Measurements from ENCODE around the gene LCA5L.
"Not testable (repeated sequence)": the region's sequence is repeated elsewhere in the genome, so short reads cannot be mapped to it uniquely, and the experiment has no call there.

Gene LCA5L

DNA sequence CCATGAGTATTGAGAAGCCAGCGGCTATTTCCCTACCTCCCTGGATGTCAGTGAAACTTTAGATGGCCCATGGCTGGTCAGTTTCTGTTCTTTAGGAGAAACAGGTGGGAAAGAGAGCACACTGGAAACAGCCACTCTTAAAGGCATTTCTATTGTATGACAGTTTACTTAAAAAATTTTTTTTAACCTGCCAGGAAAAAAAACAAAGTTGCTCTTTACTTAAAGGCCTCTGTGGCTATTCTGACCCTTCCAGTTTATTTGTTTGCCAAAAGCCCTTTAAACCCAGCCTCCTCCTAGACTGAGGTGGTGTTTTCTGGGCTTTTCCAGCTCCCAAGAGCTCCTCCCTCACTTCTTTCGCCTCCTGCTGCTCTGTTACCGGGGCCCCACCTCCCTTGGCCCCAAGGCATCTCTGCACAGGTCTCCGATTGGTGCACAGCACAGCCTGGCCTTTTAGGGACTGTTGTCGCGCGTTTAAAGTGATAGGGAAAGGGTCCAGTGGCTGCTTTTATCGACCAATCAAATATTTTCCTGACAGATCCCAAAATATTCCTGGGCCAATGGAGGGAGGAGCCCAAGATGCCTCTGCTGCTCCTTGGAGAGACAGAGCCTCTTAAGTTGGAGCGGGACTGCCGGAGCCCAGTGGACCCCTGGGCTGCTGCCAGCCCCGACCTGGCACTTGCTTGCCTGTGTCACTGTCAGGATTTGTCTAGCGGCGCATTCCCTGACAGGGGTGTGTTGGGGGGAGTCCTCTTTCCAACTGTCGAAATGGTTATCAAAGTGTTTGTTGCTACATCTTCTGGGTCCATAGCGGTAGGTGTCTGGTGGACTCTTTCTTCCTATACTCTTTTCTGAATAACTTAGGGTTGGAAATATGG, 6.0 kb upstream of the LCA5L start, which contains the start of gene SH3BGR:
Gene SH3BGR, plus strand, starts transcription at position 639 of the 875 bp plus-strand sequence. Its CDS starts 127 bp downstream, at position 766.
- DNase-seq (no peak), ATAC-seq (no peak)

- no peak for ATAC-seq
- no peak for DNase-seq
Measured at GRCh38 chr21:39447264-39447663, 1.7 kb upstream of the LCA5L start.

DNA sequence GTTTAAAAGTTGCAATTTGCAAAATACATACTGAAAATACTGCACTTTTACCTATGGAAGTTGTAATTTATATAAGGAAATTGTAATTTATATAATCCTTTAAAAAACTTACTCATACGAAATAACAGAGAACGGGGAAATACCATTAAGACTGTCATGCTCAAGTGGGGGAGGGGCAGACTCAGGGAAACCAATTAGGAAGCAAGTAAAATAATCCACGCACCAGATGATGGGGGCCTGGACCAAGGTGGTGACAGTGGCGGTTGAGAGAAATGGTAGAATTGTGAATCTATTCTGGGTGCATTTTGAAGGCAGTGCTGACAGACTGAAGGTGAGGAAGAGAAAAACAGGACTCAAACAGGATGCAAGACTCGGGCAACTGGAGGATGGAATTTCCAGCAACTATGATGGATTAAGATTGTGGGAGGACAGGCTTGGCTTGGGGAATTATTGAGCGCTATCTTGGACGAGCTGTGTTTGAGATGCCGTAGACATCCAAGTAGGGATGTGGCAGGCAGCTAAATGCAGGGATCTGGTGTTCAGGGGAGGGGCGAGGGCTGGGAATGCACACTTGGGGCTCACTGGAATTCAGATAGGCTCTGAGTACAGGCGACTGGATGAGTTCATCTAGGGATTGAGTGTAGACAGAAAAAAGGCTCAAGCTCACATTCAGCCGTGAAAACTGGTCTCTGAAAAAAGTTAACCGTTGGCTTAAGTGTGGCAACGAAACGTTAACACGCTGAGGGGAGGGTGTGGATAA, 977 bp downstream of the LCA5L start:
- no peak for ATAC-seq
- no peak for DNase-seq

GRCh38 chr21:39441502-39442475, 3.8 kb downstream of the LCA5L start:
- no peak for ATAC-seq
- peak; percentile 27 for DNase-seq

DNA sequence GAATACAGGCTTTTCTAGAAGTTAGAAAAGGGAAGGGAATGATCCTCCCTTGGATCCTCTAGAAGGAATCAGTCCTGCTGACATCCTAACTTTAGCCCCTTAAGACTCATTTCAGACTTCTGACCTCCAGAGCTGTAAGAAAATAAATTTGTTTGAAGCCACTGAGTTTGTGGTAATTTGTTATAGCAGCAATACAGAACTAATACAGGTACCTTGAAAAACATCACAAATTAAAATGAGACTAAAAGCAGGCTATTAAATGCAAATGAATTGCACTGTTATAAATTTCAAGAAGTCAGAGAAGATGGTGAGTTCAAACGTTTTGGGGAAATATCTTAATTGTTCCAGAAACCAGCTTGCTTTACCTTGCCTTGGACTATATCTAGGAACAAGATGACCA, 6.3 kb downstream of the LCA5L start:
- ATAC-seq (no peak), DNase-seq (no peak)

- no peak for DNase-seq
Measured at GRCh38 chr21:39434950-39435349, 10.6 kb downstream of the LCA5L start.

DNA sequence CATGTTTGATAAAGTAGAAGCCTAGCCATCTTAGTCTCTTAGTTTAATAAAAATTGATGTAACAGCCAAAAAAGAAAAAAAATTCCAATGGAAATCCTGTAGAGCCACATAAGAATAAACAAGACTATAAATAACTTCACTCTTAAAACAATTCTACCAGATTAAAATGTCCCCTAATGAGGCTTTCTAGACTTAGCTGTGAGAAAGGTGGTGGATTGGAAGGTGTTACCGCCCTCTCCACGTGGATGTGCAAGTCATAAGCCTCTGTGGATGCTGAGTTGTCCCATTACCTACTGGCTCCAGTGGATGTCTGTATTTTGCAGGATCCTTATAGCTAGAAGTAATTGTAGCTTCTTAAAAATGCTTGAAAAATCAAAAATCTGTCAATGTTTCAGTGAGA, 14.6 kb downstream of the LCA5L start:
- no peak for ATAC-seq
- no peak for DNase-seq

More at GRCh38 chr21:39434950-39435349, 10.6 kb downstream of the LCA5L start:
- no peak for ATAC-seq

- no peak for DNase-seq
Measured at GRCh38 chr21:39430457-39430856, 15.1 kb downstream of the LCA5L start.

GRCh38 chr21:39430016-39430415, 15.6 kb downstream of the LCA5L start:
- DNase-seq, result no peak
- ATAC-seq, result no peak

More at GRCh38 chr21:39430457-39430856, 15.1 kb downstream of the LCA5L start:
- ATAC-seq, result no peak

- ATAC-seq (no peak), DNase-seq (no peak)
Measured at GRCh38 chr21:39429445-39429844, 16.1 kb downstream of the LCA5L start.

DNA sequence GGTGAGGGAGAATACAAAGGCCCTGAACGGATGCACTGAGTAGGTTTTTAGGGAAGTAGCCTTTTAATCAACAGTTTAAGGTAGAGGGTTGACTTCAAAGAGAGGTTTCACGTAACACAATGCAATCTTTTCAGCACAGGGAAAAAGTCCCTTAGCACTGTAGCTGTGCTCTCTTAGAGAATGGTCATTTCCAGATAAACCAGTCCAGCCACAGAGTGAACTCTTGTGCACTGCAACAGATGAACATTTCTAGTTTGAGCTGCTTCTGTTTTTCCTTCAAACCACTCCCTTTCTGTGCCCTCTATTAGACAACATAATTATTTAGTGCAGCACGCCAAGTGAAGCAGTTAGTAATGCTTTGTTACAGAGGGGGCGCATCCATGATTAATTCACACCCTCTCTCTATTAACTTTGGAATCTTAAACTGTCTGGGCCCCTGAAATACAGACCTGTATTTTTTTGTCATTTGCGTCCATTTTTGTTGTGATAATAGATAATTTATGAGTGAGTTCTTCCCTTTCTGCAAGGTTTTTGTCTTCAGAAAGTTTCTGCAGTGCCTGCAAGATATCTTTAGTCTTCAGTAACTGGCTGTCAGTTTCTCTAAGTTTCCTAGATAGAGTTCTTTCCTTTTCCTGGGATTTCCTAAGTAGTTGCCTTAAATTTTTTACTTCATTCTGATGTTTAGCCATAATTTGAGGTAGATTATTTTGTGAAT, 22.9 kb downstream of the LCA5L start:
- ATAC-seq, result no peak

GRCh38 chr21:39419204-39419603, 26.4 kb downstream of the LCA5L start:
- not testable (repeated sequence) for DNase-seq, ATAC-seq

More for the DNA sequence above, 22.9 kb downstream of the LCA5L start:
- no peak for DNase-seq

DNA sequence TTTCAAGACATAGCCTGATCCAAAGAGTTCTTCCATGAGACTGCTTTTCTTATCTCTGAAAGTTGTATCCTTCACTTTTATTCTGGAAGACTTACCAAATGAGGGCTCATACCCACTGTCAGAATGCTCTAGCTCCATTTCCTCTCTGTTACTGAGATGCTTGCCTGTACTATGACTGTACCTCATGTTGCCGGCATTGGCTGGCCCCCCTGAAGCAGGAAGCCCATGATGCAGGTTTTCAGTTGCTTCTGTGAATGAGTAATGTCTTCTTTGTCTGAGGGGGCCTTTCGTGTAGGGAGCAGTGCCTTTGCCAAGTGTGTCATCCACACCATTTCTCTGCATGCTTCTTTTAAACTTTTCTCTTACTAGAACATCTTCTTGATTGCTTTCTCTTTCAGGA, 39.5 kb downstream of the LCA5L start:
- no peak for DNase-seq
- ATAC-seq, result no peak

- no peak for ATAC-seq
- no peak for DNase-seq
Measured at GRCh38 chr21:39400173-39400572, 45.4 kb downstream of the LCA5L start.

DNA sequence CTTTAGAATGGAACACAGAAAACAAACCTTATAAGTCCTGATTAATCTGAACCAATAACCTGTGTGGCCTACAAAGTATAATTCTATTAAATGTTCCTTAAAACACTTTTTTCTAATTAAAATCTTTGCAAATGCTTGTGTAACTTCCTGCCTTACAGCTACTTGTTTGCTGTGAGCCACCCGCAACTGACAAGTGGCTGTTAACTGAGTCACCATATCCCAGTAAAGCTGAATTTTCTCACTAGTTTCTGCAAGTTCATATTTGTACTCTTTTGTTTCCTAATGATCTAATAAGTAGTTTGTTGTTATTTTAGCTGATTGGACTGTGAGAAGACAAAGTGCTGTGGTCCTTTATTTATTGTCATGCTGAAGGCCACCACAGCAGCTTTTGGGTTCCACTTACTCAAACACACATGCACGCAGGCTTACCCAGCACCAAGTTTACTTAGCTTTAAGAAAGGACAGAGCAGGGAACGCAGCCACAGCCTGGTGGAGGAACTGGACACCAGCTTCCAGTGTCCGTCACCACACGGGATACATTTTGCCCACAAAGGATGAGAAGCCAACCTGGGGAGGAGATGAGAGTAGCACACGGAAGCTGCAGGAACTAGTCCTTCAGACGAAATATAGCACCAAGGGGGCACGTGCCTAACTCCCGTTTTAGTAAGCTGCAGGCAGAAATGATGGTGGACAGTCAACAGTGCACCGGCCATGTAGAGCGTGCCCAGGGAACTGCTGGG, 47.8 kb downstream of the LCA5L start:
- DNase-seq (no peak), ATAC-seq (no peak)

- DNase-seq (no peak), ATAC-seq (no peak)
Measured at GRCh38 chr21:39392981-39393380, 52.6 kb downstream of the LCA5L start.

DNA sequence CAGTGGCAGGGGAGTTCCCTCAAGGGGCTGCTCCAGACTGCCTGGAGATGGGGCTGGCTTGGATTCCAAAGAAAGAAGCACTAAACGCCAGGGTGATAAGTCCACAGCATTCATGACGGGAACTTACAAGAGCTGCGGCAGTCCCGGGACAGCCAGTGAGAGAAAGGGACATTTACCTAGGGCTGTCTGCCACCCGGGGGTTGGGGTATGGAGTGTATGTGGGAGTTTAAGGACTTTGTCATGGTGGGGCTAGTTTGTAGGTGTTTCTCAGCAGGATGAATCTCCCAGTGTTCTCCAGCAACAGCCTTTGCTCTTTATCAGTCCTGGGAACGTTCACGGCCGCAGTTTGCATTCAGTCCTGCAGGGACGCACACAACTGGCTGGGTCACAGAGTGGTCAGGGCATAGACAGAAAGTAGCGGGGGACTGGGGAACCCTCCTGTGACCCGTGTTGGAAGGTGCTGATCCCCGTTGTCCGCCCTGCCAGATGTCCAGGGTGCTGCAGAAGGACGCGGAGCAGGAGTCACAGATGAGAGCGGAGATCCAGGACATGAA, 55.3 kb downstream of the LCA5L start:
- no peak for ATAC-seq

GRCh38 chr21:39388811-39389155, 56.8 kb downstream of the LCA5L start:
- no peak for DNase-seq

More for the DNA sequence above, 55.3 kb downstream of the LCA5L start:
- DNase-seq, result no peak

DNA sequence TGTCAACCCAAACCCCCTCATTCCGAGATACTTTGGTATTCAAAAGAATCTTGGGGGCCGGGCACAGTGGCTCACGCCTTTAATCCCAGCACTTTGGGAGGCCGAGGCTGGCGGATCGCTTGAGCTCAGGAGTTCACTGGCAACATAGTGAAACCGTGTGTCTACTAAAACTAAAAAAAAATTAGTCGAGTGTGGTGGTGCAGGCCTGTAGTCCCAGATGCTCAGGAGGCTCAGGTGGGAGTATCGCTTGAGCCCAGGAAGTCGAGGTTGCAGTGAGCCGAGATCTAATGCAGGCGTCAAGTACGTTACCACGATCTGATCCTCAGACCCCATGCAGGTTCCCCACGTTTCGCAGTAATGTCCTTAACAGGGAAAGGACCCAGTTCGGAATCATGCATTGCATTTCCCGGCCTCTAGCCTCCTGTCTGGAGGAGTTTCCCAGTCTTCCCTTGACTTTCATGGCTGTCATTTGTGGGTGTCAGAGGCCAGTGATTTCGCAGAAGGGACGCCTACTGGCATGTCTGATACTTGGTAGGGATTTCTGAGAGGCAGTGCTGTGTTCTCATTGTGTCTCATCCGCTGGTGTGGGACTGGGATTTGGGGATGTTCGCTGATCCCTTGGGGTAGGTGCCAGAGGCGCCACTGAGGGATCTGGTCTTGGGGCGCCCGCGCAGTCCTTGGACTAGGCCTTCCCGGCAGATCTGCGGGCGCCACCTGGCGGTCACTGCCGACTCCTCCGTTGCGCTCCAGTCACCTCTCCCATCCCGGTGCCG, 57.4 kb downstream of the LCA5L start:
- peak; percentile 87 for ATAC-seq
- DNase-seq, result peak; percentile 97

More at GRCh38 chr21:39388811-39389155, 56.8 kb downstream of the LCA5L start:
- ATAC-seq, result no peak
